GM12878 (cell line): ENCODE results near the gene HOXA10. TPM values are rescaled to one million over a fixed set of nuclear protein-coding genes. Genes with fewer than 3 reads are reported as not detected.

Experiments used
- ATAC-seq: fragments of 200-7000 bp; cut with Tn5 transposase; 3 replicates; pipeline ENCODE4 v1.9.1; 2020; ENCODE audit warnings: mild to moderate bottlenecking, moderate library complexity
- BruUV-seq: library from RNA; stranded (reverse); fragments of 400-500 nt; replicated peaks from 2 replicates; lab custom pipeline; 2021; lab: Mats Ljungman, UMichigan
- CTCF ChIA-PET: fragments of 300-600 bp; sonication (Branson Sonifier 250); formaldehyde crosslinking; extraction: SDS; loops from one replicate; lab custom pipeline; 2021; ENCODE audit warnings: inconsistent platforms; lab: Yijun Ruan, JAX
- POLR2A ChIA-PET: fragments of 350-600 bp; formaldehyde crosslinking; extraction: SDS; loops from one replicate; lab custom pipeline; 2021; ENCODE audit warnings: inconsistent platforms; lab: Charles Lee
- RAD21 ChIA-PET: fragments of 300-600 bp; sonication (Branson Sonifier 250); formaldehyde crosslinking; loops from one replicate; lab custom pipeline; 2023; ENCODE audit warnings: antibody characterized with exemption; ENCODE audit not compliant: unreplicated experiment; lab: Charles Lee
- SMC1A ChIA-PET: fragments of 300-600 bp; sonication (Branson Sonifier 250); formaldehyde crosslinking; loops from one replicate; lab custom pipeline; 2023; ENCODE audit not compliant: unreplicated experiment, uncharacterized antibody; lab: Charles Lee
- DNase-seq: peaks from one replicate; pipeline ENCODE4 v3.0.0-alpha.2; 2011; ENCODE audit warnings: low read depth, low spot score
- FAIRE-seq: peaks from 3 replicates; lab custom pipeline; 2011; peaks lifted over from hg19 to GRCh38; lab: Jason Lieb, UNC
- H2AFZ ChIP-seq: 2 replicates; pipeline ENCODE4 v1.6.0; 2011; ENCODE audit warnings: low read depth, low read length, control low read depth; ENCODE audit not compliant: control insufficient read depth
- H3K27ac ChIP-seq: 2 replicates; pipeline ENCODE4 v1.5.1; 2011; ENCODE audit warnings: control low read depth; ENCODE audit not compliant: control insufficient read depth, insufficient read depth
- H3K27me3 ChIP-seq, 2 experiments: replicated peaks in 1 of 2; 2 replicates each; pipeline versions ENCODE4 v1.6.0 to v1.6.1; 2011; ENCODE audit warnings: low read length in 1 of 2; ENCODE audit not compliant: control insufficient read depth in 2 of 2, insufficient read depth in 2 of 2
- H3K36me3 ChIP-seq, 2 experiments: 2 replicates each; pipeline ENCODE4 v1.5.1; 2011; ENCODE audit warnings: low read length in 1 of 2; ENCODE audit not compliant: control insufficient read depth in 2 of 2, insufficient read depth in 2 of 2
- H3K4me1 ChIP-seq: 2 replicates; pipeline ENCODE4 v1.6.1; 2011; ENCODE audit warnings: mild to moderate bottlenecking, low read length, moderate library complexity, mixed read lengths; ENCODE audit not compliant: control insufficient read depth, insufficient read depth
- H3K4me2 ChIP-seq: 2 replicates; pipeline ENCODE4 v1.6.0; 2011; ENCODE audit warnings: control low read depth; ENCODE audit not compliant: control insufficient read depth, insufficient read depth
- H3K4me3 ChIP-seq: fragments of 200-600 bp; sonication (generic); 2 replicates; pipeline ENCODE4 v1.5.1; 2016
- H3K79me2 ChIP-seq: 2 replicates; pipeline ENCODE4 v1.6.0; 2011; ENCODE audit warnings: low read length; ENCODE audit not compliant: control insufficient read depth, insufficient read depth
- H3K9ac ChIP-seq: 2 replicates; pipeline ENCODE4 v1.8.0; 2011; ENCODE audit warnings: low read length, control low read depth, mixed read lengths; ENCODE audit not compliant: control insufficient read depth, insufficient read depth
- H3K9me3 ChIP-seq: replicated peaks from 3 replicates; pipeline ENCODE4 v1.5.1; 2011; ENCODE audit warnings: mild to moderate bottlenecking, low read length; ENCODE audit not compliant: control insufficient read depth, insufficient read depth
- H4K20me1 ChIP-seq: 2 replicates; pipeline ENCODE4 v1.6.0; 2011; ENCODE audit not compliant: control insufficient read depth, insufficient read depth
- CREB1 ChIP-seq: IDR thresholded peaks from 2 replicates; pipeline ENCODE4 v1.6.1; 2012; ENCODE audit warnings: low read depth, mild to moderate bottlenecking, inconsistent platforms
- ESRRA ChIP-seq: IDR thresholded peaks from 2 replicates; pipeline ENCODE4 v1.6.1; 2012; ENCODE audit warnings: mild to moderate bottlenecking, low read length, improper control_type of control experiment
- NR2C1 ChIP-seq: fragments of 450-650 bp; IDR thresholded peaks from 2 replicates; pipeline ENCODE4 v1.6.1; 2017; ENCODE audit warnings: antibody characterized with exemption, mild to moderate bottlenecking, moderate library complexity
- NR2F1 ChIP-seq: fragments of 450-650 bp; conservative IDR thresholded peaks from 2 replicates; pipeline ENCODE4 v1.6.1; 2017; ENCODE audit warnings: mild to moderate bottlenecking
- POU2F2 ChIP-seq: IDR thresholded peaks from 3 replicates; pipeline ENCODE4 v1.6.1; 2011; ENCODE audit warnings: low read depth, mild to moderate bottlenecking, low read length, borderline replicate concordance
- RAD21 ChIP-seq: IDR thresholded peaks from 2 replicates; pipeline ENCODE4 v1.6.1; 2011; ENCODE audit warnings: mild to moderate bottlenecking, low read depth, low read length, moderate library complexity; ENCODE audit not compliant: insufficient read depth
- SMC3 ChIP-seq: IDR thresholded peaks from 2 replicates; pipeline ENCODE4 v1.6.1; 2011; ENCODE audit warnings: low read length, improper control_type of control experiment, borderline replicate concordance
- YY1 ChIP-seq: IDR thresholded peaks from 2 replicates; pipeline ENCODE4 v1.6.1; 2011; ENCODE audit warnings: low read depth, mild to moderate bottlenecking, low read length
- ZNF274 ChIP-seq: IDR thresholded peaks from one replicate; pipeline ENCODE4 v1.8.0; 2011; ENCODE audit not compliant: insufficient read length, insufficient read depth
- WGBS: methylation state at CpG from one replicate; pipeline ENCODE4 v1.1.6; 2016; ENCODE audit warnings: low lambda C conversion rate; ENCODE audit not compliant: insufficient replicate concordance, insufficient coverage; ENCODE audit errors: missing lambda C conversion rate; 5-methylcytosine and 5-hydroxymethylcytosine counted together
- in situ Hi-C: fragments of 300-500 bp; cut with MboI; formaldehyde crosslinking; loops from 9 replicates; pipeline ENCODE4 v1.14.3; 2018; ENCODE audit warnings: mixed read lengths
- intact Hi-C: fragments of 100-400 bp; cut with micrococcal nuclease; formaldehyde crosslinking; loops from one replicate; pipeline ENCODE4 v1.14.2; 2022; ENCODE audit not compliant: unreplicated experiment
- polyA plus RNA-seq, 11 experiments: library from polyadenylated mRNA; depleted of rRNA in 4 of 11; unstranded in 6 of 11; stranded (reverse) in 5 of 11; fragments of >200 nt; fragmentation: Nextera tagmentation in 4 of 11; fragmentation: Illumina TruSeq in 1 of 11; extraction: Ambion mirVana in 4 of 11; extraction: Trizol in 1 of 11; gene quantifications; 1 replicate in 1 of 11; 2 replicates in 10 of 11; pipeline versions ENCODE4 v1.2.1 to v1.2.3, GENCODE V29; 2011 to 2016; ENCODE audit warnings: inconsistent platforms in 2 of 11, missing spikeins in 2 of 11, low read depth in 1 of 11
- total RNA-seq, 4 experiments: library from RNA; depleted of rRNA in 3 of 4; stranded (reverse); fragments of >200 nt in 3 of 4; fragmentation: Illumina TruSeq in 1 of 4; extraction: Trizol in 1 of 4; gene quantifications; 2 replicates each; pipeline versions ENCODE4 v1.2.1 to v1.2.3, GENCODE V29; 2013 to 2021
- TF ChIP-seq, protein P1 (sequence below), 3 experiments: IDR thresholded peaks in 2 of 3; conservative IDR thresholded peaks in 1 of 3; 2 replicates each; pipeline ENCODE4 v1.5.1; 2011; ENCODE audit warnings: low read depth in 3 of 3, low read length in 3 of 3, mild to moderate bottlenecking in 3 of 3, control low read depth in 2 of 3, moderate library complexity in 2 of 3, inconsistent platforms in 1 of 3, mixed read lengths in 1 of 3; ENCODE audit not compliant: control insufficient read depth in 2 of 3, insufficient read depth in 1 of 3; ENCODE audit errors: extremely low read depth in 1 of 3

Gene HOXA10
- total and polyA plus RNA-seq, 10 of the 15 experiments (the other 5 are each of a cell fraction or from before 2014, with no cell fraction given): not detected

DNA sequence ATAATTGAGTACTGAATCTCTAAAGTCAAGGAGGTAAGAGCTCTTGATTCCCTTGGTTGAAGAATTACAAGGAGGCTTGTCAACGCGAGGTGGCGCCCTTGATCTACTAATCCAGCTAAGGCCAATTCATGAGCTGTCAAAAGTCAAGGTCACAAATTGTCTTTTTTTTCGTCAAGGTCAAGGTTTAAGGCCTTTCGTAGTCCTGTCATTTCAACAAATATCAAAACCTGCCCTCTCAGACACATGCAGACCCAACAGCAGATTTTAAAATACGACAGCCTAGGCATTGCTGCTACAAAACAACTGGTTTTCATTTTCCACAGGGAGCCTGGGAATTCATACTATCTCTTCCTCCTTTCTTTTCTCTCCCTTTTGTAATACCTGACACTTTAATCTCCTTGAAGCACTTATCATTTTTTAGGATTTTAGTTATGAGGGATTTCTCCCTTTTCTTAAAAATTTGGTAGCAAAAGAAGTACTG lies 22.2 kb upstream of the HOXA10 start:
- Histone ChIP-seq H4K20me1 (0 out of 2 replicates have a peak, but pooled peaks cover 3% of the 10 kb centered on the region), H3K9ac (no peak overlapping the region), H3K4me2 (no peak overlapping the region), H2AFZ (no peak overlapping the region), H3K79me2 (no peaks in the 10 kb centered on the region), H3K27me3 (peaks cover 22 to 40% of the 10 kb centered on the region in 2 experiments), H3K9me3 (no peaks in the 10 kb centered on the region; the same call in 2 of the 3 replicates), H3K27ac (no peak overlapping the region), H3K4me1 (no peaks in the 10 kb centered on the region; the same call in 1 of the 2 replicates), H3K36me3 (no peaks in the 10 kb centered on the region), H3K4me3 (no peak overlapping the region)
- FAIRE-seq: peak; percentile 78
- intact Hi-C loops: loop anchor here (1.0 to 5.0 kb wide), 7 partner anchors 380 to 901 kb away; no protein-coding TSS in a partner anchor
- DNase-seq: peak; percentile 16
- 0% methylated on average over 6 of the region's 6 CpGs for WGBS
- ChIA-PET POLR2A (no interaction called here), RAD21 (interaction anchor here (0.6 to 2.6 kb wide), 27 partner anchors 11 to 1304 kb away, joined by 3 to 70 read pairs (median 4); partner anchors contain the start of gene HOXA11), CTCF (interaction anchor here (0.6 to 3.3 kb wide), 66 partner anchors 8 to 1110 kb away, joined by 3 to 93 read pairs (median 4); partner anchors contain the start of genes HIBADH and SKAP2), SMC1A (interaction anchor here (0.7 to 2.4 kb wide), 28 partner anchors 9 to 900 kb away, joined by 3 to 47 read pairs (median 5); no protein-coding TSS in a partner anchor)
- ATAC-seq: peak; percentile 68
- in situ Hi-C loops: loop anchor here (5.0 kb wide), 3 partner anchors 381 to 821 kb away; no protein-coding TSS in a partner anchor
- BruUV-seq: no TSS peak
- TF ChIP-seq CREB1 (no peak), NR2F1 (peak; percentile 80; the same call in 1 of the 2 replicates), POU2F2 (no peak), SMC3 (peak; percentile 88; the same call in 1 of the 2 replicates), NR2C1 (0 out of 2 replicates have a peak, but pooled peaks have one; percentile 8), YY1 (0 out of 2 replicates have a peak, but pooled peaks have one; percentile 17), ESRRA (peak; percentile 98), RAD21 (peak; percentile 94), ZNF274 (no peak)
- TF ChIP-seq, protein P1, sequence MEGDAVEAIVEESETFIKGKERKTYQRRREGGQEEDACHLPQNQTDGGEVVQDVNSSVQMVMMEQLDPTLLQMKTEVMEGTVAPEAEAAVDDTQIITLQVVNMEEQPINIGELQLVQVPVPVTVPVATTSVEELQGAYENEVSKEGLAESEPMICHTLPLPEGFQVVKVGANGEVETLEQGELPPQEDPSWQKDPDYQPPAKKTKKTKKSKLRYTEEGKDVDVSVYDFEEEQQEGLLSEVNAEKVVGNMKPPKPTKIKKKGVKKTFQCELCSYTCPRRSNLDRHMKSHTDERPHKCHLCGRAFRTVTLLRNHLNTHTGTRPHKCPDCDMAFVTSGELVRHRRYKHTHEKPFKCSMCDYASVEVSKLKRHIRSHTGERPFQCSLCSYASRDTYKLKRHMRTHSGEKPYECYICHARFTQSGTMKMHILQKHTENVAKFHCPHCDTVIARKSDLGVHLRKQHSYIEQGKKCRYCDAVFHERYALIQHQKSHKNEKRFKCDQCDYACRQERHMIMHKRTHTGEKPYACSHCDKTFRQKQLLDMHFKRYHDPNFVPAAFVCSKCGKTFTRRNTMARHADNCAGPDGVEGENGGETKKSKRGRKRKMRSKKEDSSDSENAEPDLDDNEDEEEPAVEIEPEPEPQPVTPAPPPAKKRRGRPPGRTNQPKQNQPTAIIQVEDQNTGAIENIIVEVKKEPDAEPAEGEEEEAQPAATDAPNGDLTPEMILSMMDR (IDR thresholded peaks at IDR 0.05 in 2 of 3, conservative IDR thresholded peaks at IDR 0.05 in 1 of 3; ENCODE audit: control insufficient read depth in 2 of 3, extremely low read depth in 1 of 3, insufficient read depth in 1 of 3, low read depth in 3 of 3, low read length in 3 of 3): peak; percentile 70 to 89 (median 74)
